ENCODE data around the gene HS3ST2.

Gene HS3ST2

GRCh38 chr16:22813948-22814710 lies at the start of gene HS3ST2:
HS3ST2 (plus strand) TSS chr16:22814162; CDS start chr16:22814611, 449 bp downstream.
- peak; percentile 75 for DNase-seq

GRCh38 chr16:22764662-22765327 lies 49.2 kb upstream of the HS3ST2 start:
- DNase-seq, result peak; percentile 92

DNA sequence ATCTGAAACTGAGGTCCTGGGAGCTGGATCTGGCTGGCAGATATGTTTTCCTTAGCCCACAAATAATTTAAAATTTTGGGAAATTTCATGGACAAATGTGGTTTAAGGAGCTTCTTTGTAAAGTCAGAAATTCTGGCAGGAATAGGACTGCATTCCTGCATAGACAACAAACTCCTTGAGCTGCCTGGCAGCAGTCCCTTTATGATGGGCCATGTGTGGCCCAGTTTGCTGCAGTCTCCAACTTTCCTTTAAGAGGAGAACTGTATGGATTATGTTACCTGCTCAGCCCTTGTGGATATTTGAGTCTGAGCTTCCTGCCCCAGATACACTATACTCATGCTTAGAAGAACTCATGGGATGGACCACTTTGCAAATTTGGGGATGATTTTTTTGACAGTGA lies 48.5 kb upstream of the HS3ST2 start:
- DNase-seq, result no peak

DNA sequence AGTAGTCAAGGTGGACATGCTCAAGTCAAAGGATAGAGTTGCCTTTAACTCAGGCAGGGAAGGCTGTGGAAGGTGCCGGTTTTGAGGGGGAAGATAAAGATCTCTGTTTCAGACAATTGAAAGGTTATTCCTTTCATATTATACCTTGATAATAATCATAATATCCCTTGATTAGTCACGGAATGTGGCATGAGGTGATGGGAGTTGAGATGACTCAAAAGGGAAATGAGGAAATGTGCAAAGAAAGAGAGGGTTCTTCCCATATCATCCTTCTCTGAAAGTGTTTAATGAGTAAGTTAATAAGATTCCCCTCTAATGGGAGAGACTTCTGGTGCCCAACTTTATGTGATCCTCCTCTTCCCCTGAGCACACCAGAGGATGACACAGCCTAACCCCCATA lies 43.1 kb upstream of the HS3ST2 start:
- DNase-seq, result no peak

DNA sequence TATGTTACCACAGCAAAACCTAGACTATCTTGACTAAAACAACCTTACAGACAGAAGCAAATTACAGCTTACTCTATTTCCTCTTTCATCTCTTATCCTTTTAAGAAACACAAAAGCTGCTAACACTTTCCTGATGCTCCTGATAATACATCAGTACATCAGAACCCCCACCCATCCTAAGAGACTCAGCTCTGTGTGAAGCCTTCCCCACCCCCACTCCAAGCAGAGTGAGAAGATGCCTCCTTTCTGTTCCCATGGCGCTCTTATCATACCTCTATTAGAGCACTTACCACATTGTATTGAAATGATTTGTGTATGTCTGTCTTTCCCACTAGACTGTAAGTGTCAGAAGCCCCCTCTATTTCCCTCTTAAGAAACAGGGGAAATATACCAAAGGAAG lies 42.4 kb upstream of the HS3ST2 start:
- no peak for DNase-seq

- no peak for DNase-seq
Measured at GRCh38 chr16:22775220-22775922, 38.6 kb upstream of the HS3ST2 start.

- no peak for DNase-seq
Measured at GRCh38 chr16:22781480-22781879, 32.5 kb upstream of the HS3ST2 start.

- DNase-seq, result peak; percentile 38
Measured at GRCh38 chr16:22782314-22782713, 31.6 kb upstream of the HS3ST2 start.

- DNase-seq, result no peak
Measured at GRCh38 chr16:22784690-22785214, 29.2 kb upstream of the HS3ST2 start.

GRCh38 chr16:22785552-22785951 lies 28.4 kb upstream of the HS3ST2 start:
- DNase-seq, result no peak

- DNase-seq, result no peak
Measured at GRCh38 chr16:22786284-22786683, 27.7 kb upstream of the HS3ST2 start.

- DNase-seq, result no peak
Measured at GRCh38 chr16:22786691-22787090, 27.3 kb upstream of the HS3ST2 start.

DNA sequence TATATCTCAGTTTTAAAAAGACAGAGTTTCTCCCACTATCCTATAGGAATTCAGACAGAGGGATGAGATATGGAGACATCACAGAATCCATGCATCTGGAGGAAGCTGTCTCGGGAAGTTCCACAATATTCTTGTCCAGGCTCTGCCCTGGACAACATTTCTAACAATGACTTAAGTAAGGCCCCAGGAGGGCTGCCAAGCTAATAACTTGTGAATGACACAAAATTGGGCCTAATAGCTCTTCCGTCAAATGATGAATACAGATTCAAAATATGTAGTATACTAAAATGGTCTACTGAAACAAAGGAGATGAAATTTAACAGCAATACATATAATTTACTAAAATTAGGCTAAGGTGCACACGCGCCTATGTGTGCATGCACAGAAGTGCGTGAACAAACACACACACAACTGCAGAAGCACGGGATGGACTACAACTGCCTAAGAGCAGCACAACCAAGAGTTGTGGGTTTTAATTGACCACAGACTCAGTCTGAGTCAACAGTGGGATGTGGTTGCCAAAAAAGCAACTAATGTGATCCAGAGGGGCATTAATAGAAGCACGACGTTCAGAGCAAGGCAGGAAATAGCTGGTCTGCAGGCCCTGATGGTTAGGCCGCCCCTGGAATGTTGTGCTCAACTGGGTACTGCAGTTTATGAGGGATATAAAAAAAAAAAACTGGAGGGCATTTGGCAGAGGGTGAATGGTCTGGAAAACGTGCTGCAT lies 26.3 kb upstream of the HS3ST2 start:
- DNase-seq, result no peak

GRCh38 chr16:22788193-22788530 lies 25.8 kb upstream of the HS3ST2 start:
- DNase-seq, result no peak

DNA sequence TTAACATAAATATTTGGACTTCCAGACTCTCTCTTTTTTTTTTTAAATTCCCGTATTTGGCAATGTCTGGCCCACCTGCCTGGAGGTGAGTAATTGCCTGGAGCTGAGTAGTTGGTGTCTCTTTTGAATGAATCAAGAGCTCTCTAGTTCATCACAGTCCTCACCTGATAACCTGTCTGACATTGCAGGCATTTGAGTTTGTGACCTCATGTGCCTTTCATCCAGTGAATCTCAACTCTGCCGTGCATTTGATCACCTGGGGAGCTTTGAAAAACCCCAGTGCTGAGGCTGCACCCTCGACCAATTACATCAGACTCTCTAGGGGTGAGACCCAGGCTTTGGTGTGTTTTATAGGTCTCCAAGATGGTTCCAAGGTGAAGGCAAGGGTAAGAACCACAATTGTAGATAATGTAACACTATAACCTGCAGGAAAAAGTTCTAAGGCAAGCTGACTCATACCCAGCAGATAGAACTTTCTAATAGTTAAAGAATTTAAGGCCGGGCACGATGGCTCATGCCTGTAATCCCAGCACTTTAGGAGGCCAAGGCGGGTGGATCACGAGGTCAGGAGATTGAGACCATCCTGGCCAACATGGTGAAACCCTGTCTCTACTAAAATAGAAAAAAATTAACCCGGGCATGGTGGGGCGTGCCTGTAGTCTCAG lies 24.5 kb upstream of the HS3ST2 start:
- DNase-seq, result no peak

DNA sequence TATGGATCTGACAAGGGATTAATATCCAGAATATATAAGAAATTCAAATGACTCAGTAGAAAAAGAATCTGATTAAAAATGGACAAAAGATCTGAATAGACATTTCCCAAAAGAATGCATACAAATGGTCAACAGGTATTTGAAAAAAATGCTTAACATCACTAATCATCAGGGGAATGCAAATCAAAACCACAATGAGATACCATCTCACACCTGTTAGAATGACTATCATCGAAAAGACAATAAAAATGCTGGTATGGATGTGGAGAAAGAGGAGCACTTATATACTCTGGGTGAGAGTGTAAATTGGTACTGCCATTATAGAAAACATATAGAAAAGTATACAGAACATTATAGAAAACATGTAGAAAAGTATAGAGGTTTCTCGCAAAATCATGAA lies 16.4 kb upstream of the HS3ST2 start:
- no peak for DNase-seq

- DNase-seq, result no peak
Measured at GRCh38 chr16:22799113-22799512, 14.8 kb upstream of the HS3ST2 start.

- DNase-seq, result no peak
Measured at GRCh38 chr16:22804893-22805292, 9.1 kb upstream of the HS3ST2 start.

GRCh38 chr16:22805326-22805725 lies 8.6 kb upstream of the HS3ST2 start:
- no peak for DNase-seq

- no peak for DNase-seq
Measured at GRCh38 chr16:22806811-22807210, 7.2 kb upstream of the HS3ST2 start.

GRCh38 chr16:22810226-22810625 lies 3.7 kb upstream of the HS3ST2 start:
- no peak for DNase-seq

DNA sequence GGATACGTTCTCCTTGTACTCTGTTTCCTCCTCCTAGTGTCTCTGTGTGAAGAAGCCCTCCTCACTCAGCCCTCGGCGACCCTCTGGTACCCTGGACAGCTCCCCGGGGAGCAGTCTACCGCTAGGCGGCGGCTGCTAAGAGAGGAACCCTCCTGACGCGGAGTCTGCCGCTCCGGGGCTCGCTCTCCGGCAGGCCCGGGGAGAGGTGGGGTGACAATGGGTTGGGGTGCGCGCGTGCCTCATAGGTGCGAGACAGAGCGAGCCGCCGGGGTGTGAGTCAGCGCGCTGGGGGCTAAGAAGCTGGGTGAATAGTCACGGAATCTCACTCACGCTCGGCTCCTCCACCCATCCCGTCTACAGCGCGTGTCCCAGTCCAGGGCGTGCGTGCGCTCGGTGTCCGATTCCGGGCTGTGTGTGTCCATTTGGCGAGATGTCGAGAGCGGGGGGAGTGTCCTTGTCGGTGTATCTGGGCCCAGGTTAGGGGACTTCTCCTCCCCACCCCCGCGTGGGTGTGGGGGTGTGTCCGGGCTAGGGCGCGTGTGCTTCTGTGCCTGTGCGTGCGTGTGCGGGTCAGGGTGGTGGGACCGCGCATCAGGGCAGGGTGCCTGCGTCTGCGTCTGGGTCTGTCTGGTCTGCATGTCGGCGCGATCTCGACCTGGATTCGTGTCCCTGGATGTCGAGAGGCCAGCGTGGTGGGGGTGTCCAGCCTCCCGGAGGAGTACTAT lies 577 bp upstream of the HS3ST2 start:
- DNase-seq, result peak; percentile 71

Measured in NCI-H82 (cell line).